ENCODE results near the gene CADPS. TPM values are rescaled to one million over a fixed set of nuclear protein-coding genes. Genes with fewer than 3 reads are reported as not detected.

CADPS gene
- total and polyA plus RNA-seq, 11 donors: 3.6 to 37.8 (median 12.9) TPM

DNA sequence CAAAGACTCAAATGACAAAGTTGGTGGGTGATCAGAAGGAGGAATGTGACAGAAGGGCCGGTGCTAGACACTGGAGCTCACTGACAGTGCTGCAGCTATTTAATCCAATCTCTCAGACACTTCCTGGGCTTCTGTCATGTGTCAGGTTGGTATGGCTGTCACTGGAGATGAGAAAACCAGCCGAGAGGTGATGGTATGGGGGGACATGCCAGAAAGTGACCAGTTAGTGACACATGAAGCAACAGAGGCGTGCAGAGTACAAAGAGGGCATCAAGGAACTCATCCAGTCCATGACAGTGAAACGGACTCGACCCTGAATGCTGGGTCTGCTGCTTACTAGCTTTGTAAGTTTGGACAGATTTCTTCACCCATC is 219.5 kb downstream of the CADPS start:
- 24 to 34% (median 30%) methylated on average over 5 of the region's 5 CpGs for WGBS, 4 donors
- no peak overlapping the region for H3K4me3 ChIP-seq
- DNase-seq: no peak
- TF ChIP-seq POLR2A (IDR thresholded peaks at IDR 0.05): no peak
- no peaks in the 10 kb centered on the region for H3K36me3 ChIP-seq
- intact Hi-C loops (cut with DNase I): no loop called here
- no peaks in the 10 kb centered on the region for H3K27me3 ChIP-seq
- peaks cover 0 to 24% (median 3%) of the 10 kb centered on the region in 12 donors for H3K4me1 ChIP-seq
- peak overlapping the region in 4 of 12 donors; percentile 22 to 71 (median 54) for H3K27ac ChIP-seq
- no peaks in the 10 kb centered on the region for H3K9me3 ChIP-seq
- ATAC-seq: peak; percentile 40 to 79 (median 72)

DNA sequence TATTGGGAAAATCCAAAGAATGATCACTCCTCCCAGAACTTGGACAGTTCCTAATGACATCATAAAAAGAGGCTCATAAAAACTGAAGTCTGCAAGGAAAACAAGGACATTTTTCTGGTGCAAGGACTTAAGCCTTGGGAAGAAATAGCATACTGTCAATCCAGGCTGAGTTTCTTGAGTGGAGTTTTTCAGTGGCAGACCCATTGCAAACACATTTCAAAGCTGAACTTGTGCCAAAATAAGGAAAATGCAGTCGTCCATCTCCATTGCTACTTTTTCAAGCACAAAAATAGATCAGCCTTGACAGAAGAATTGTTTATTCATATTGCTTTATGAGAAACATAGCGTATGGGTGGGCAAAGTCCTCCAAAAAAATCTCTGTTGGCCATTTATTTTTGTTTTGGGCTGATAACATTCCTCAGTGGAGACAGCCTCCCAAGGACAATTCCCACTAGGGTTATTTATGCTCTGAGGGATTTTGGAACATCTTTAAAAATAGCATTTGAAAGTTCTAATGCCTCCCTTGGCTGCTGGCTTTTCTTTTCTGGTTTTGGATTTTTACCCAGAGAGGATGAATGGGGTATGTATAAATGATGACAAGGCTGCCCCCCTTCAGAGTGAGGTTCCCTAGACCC is 220.0 kb downstream of the CADPS start:
- TF ChIP-seq CTCF (IDR thresholded peaks at IDR 0.05) (no peak), POLR2A (IDR thresholded peaks at IDR 0.05) (no peak)
- DNase-seq: no peak
- Histone ChIP-seq H3K36me3 (no peaks in the 10 kb centered on the region), H3K4me1 (peaks cover 0 to 24% (median 3%) of the 10 kb centered on the region in 12 donors), H3K4me3 (no peak overlapping the region), H3K27ac (peak overlapping the region in 4 of 12 donors; percentile 22 to 71 (median 54)), H3K9me3 (no peaks in the 10 kb centered on the region), H3K27me3 (no peaks in the 10 kb centered on the region)
- intact Hi-C loops (cut with DNase I): no loop called here
- peak in 2 of 4 donors; percentile 12 to 57 for ATAC-seq
- WGBS, 4 donors: 13 to 36% (median 23%) methylated on average over 2 of the region's 2 CpGs

DNA sequence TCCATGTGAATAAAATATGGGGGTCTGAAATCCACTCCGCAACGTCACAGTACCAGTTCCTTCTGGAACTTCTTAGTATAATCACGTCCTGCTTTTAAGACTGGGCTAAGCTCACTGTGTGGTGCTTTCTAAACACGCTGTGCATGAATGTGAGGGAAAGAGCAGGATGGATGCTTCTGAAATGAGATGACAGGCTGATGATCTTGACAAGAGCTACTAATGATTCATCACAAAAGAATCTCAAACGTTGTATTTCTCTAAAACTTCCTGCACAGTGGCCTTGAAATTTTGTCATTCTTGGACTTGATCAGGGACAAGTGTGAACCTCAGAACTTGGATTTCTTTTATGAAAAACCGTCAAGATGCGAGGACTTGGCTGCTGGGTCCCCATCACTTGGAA is 221.4 kb downstream of the CADPS start:
- Histone ChIP-seq H3K27ac (peak overlapping the region in 1 of 12 donors; percentile 71), H3K9me3 (no peaks in the 10 kb centered on the region), H3K36me3 (no peaks in the 10 kb centered on the region), H3K4me3 (no peak overlapping the region), H3K27me3 (no peaks in the 10 kb centered on the region), H3K4me1 (peaks cover 0 to 24% (median 3%) of the 10 kb centered on the region in 12 donors)
- ATAC-seq (no peak), DNase-seq (no peak)
- WGBS, 4 donors: 65 to 71% (median 66%) methylated on average over 7 of the region's 7 CpGs
- intact Hi-C loops (cut with DNase I): no loop called here
- TF ChIP-seq POLR2A (IDR thresholded peaks at IDR 0.05): no peak
- TF ChIP-seq CTCF (IDR thresholded peaks at IDR 0.05): no peak

GRCh38 chr3:62647711-62648110 is 227.5 kb downstream of the CADPS start:
- intact Hi-C loops (cut with DNase I): no loop called here
- H3K4me3 ChIP-seq: no peak overlapping the region
- no peaks in the 10 kb centered on the region for H3K36me3 ChIP-seq
- H3K27ac ChIP-seq: no peak overlapping the region
- no peaks in the 10 kb centered on the region for H3K4me1 ChIP-seq
- 78 to 95% (median 83%) methylated on average over 1 of the region's 1 CpG for WGBS, 4 donors
- TF ChIP-seq POLR2A (IDR thresholded peaks at IDR 0.05) (no peak), CTCF (IDR thresholded peaks at IDR 0.05) (no peak)
- no peak for ATAC-seq
- H3K27me3 ChIP-seq: no peaks in the 10 kb centered on the region
- no peaks in the 10 kb centered on the region for H3K9me3 ChIP-seq
- no peak for DNase-seq

DNA sequence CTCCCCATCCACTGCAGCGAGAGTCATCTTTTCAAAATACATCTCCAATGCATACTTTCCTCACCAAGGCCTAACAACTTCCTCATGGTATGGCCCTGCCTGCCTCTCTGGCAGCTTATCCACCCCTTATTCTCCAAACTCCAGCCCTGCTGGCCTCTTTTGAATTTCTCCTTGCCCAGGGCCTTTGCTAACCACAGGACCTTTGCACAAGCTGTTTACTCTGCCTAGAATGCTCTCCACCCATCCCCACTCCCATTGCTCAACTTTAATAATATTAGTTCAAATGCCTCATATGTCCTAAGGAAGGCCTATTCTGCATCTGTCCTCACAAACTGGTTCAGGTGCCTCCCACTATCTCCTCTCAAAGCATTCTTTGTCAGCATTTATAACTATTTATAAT is 230.7 kb downstream of the CADPS start:
- H3K27me3 ChIP-seq: no peaks in the 10 kb centered on the region

More for the DNA sequence above, 230.7 kb downstream of the CADPS start:
- DNase-seq: no peak
- Histone ChIP-seq H3K36me3 (no peaks in the 10 kb centered on the region), H3K4me1 (no peaks in the 10 kb centered on the region), H3K9me3 (no peaks in the 10 kb centered on the region), H3K4me3 (no peak overlapping the region), H3K27ac (no peak overlapping the region)
- 37 to 100% (median 94%) methylated on average over 1 of the region's 1 CpG for WGBS, 4 donors
- intact Hi-C loops (cut with DNase I): no loop called here
- TF ChIP-seq CTCF (IDR thresholded peaks at IDR 0.05): no peak
- no peak for TF ChIP-seq POLR2A (IDR thresholded peaks at IDR 0.05)
- no peak for ATAC-seq
